Adrenal gland (tissue), 12 donors: ENCODE results near the gene DYNC2LI1. TPM values are rescaled to one million over a fixed set of nuclear protein-coding genes. Genes with fewer than 3 reads are reported as not detected.

Experiments
- DNase-seq, 7 donors: peaks; one replicate each; pipeline ENCODE4 v3.0.0-alpha.2; 2019 to 2020
- H3K27ac ChIP-seq, 5 donors: fragments of 200-600 bp; sonication (generic) in 4 of 5; 1 replicate in 3 of 5; 2 replicates in 2 of 5; pipeline versions ENCODE4 v1.5.1 to v1.8.0; 2016 to 2020; ENCODE audit warnings: mild to moderate bottlenecking in 1 of 5
- H3K27me3 ChIP-seq: fragments of 200-600 bp; 2 replicates; pipeline ENCODE4 v1.8.0; 2021
- H3K36me3 ChIP-seq, 2 donors: fragments of 200-600 bp; replicated peaks in 1 of 2; 1 replicate in 1 of 2; 2 replicates in 1 of 2; pipeline versions ENCODE4 v1.5.1 to v1.8.0; 2018 to 2022
- H3K4me1 ChIP-seq, 2 donors: fragments of 200-600 bp; replicated peaks in 1 of 2; 1 replicate in 1 of 2; 2 replicates in 1 of 2; pipeline versions ENCODE4 v1.5.1 to v1.8.0; 2018 to 2021
- H3K4me3 ChIP-seq, 4 donors: fragments of 200-600 bp; sonication (generic) in 3 of 4; one replicate each; pipeline ENCODE4 v1.5.1; 2016 to 2018
- H3K9me3 ChIP-seq, 3 donors: fragments of 200-600 bp; sonication (generic) in 1 of 3; replicated peaks in 1 of 3; 1 replicate in 2 of 3; 2 replicates in 1 of 3; pipeline versions ENCODE4 v1.5.1 to v1.8.0; 2016 to 2021
- POLR2A ChIP-seq, 2 donors: fragments of 450-650 bp; IDR thresholded peaks; one replicate each; pipeline ENCODE4 v1.6.1; 2017; ENCODE audit warnings: antibody characterized with exemption in 2 of 2, mild to moderate bottlenecking in 2 of 2, moderate library complexity in 1 of 2
- WGBS, 4 donors: extraction: QIAGEN DNeasy Blood & Tissue Kit in 2 of 4; methylation state at CpG; one replicate each; pipeline versions ENCODE4 v1.1.5 to v1.1.7; 2013 to 2017; 5-methylcytosine and 5-hydroxymethylcytosine counted together
- intact Hi-C, 2 donors: fragments of 100-400 bp; cut with DNase I; formaldehyde crosslinking; loops; one replicate each; pipeline versions ENCODE4 v1.14.1 to v1.15.0; 2022 to 2023
- polyA plus RNA-seq, 3 donors: library from polyadenylated mRNA; stranded (reverse); fragments of 200-250 nt in 2 of 3; fragments of 350-450 nt in 1 of 3; fragmentation: Illumina TruSeq in 1 of 3; extraction: RNeasy Lipid Tissue Mini Kit (QIAGEN cat#74804) in 1 of 3; gene quantifications; one replicate each; pipeline ENCODE4 v1.2.3, GENCODE V29; 2013 to 2014
- total RNA-seq, 9 donors: library from RNA; depleted of rRNA in 4 of 9; stranded (reverse); fragments of >200 nt in 4 of 9; fragments of 120-200 nt in 1 of 9; fragmentation: NEBNext Ultra II Directional in 1 of 9; extraction: Animal tissue kit (Norgen Biotek cat#: 25700) in 1 of 9; gene quantifications; one replicate each; pipeline versions ENCODE4 v1.1.0 to v1.2.4, GENCODE V29; 2013 to 2023
- TF ChIP-seq, protein P1 (sequence below), 6 experiments: fragments of 450-650 bp in 4 of 6; fragments of 200-600 bp in 2 of 6; sonication (generic) in 1 of 6; IDR thresholded peaks; 1 replicate in 5 of 6; 2 replicates in 1 of 6; pipeline versions ENCODE4 v1.5.1 to v1.8.0; 2016 to 2021; ENCODE audit warnings: antibody characterized with exemption in 6 of 6, mild to moderate bottlenecking in 2 of 6, moderate library complexity in 1 of 6
- donor health status: healthy with polysubstance abuse.
- donor health status: Bipolar disorder and iron deficiency.
- donor health status: DM: yes; HTN: yes; CAD: no.
- donor health status: DM: no; HTN: no; CAD: no.
- donor health status: DM: no; HTN: no; CAD: no.
- donor health status: DM: yes; HTN: yes; CAD: no.

Gene DYNC2LI1
- total and polyA plus RNA-seq, 12 donors: 16.9 to 80.5 (median 30.5) TPM

DNA sequence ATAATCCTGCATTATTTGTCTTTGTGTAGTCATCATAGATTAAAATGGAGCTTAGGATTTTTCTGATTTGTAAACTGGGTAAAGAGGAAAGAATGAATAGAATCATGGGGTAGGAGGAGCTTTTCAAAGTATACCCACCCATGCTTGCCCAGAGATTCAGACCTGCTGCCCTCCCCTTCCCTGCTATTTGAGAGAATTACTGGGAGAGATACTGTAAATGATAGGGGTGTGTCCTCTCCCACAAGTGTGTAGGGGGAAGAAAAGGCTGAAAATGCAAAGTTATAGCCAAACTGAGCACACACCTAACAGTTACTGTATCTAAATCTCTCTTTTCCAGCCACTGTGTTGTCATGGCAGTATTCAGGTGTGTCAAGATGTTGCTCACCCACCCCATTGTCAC is 21.5 kb upstream of the DYNC2LI1 start:
- TF ChIP-seq POLR2A (IDR thresholded peaks at IDR 0.05): no peak
- TF ChIP-seq, protein P1, sequence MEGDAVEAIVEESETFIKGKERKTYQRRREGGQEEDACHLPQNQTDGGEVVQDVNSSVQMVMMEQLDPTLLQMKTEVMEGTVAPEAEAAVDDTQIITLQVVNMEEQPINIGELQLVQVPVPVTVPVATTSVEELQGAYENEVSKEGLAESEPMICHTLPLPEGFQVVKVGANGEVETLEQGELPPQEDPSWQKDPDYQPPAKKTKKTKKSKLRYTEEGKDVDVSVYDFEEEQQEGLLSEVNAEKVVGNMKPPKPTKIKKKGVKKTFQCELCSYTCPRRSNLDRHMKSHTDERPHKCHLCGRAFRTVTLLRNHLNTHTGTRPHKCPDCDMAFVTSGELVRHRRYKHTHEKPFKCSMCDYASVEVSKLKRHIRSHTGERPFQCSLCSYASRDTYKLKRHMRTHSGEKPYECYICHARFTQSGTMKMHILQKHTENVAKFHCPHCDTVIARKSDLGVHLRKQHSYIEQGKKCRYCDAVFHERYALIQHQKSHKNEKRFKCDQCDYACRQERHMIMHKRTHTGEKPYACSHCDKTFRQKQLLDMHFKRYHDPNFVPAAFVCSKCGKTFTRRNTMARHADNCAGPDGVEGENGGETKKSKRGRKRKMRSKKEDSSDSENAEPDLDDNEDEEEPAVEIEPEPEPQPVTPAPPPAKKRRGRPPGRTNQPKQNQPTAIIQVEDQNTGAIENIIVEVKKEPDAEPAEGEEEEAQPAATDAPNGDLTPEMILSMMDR (IDR thresholded peaks at IDR 0.05): no peak
- Histone ChIP-seq H3K27me3 (no peaks in the 10 kb centered on the region), H3K4me1 (no peaks in the 10 kb centered on the region), H3K36me3 (no peaks in the 10 kb centered on the region), H3K9me3 (no peaks in the 10 kb centered on the region), H3K27ac (no peak overlapping the region), H3K4me3 (no peak overlapping the region)
- intact Hi-C loops: no loop called here
- DNase-seq: no peak

- TF ChIP-seq POLR2A (IDR thresholded peaks at IDR 0.05): no peak
- TF ChIP-seq, protein P1 (IDR thresholded peaks at IDR 0.05): no peak
- peaks cover 0 to 4% of the 10 kb centered on the region in 2 donors for H3K4me1 ChIP-seq
- WGBS, 4 donors: 75 to 86% (median 80%) methylated on average over 5 to 7 of the region's 7 CpGs
- no peaks in the 10 kb centered on the region for H3K27me3 ChIP-seq
- H3K4me3 ChIP-seq: no peak overlapping the region
- intact Hi-C loops: no loop called here
- no peaks in the 10 kb centered on the region for H3K9me3 ChIP-seq
- peak in 4 of 7 donors; percentile 26 to 55 (median 44) for DNase-seq
- H3K36me3 ChIP-seq: no peaks in the 10 kb centered on the region
- no peak overlapping the region for H3K27ac ChIP-seq
These were observed 19.7 kb upstream of the DYNC2LI1 start for GRCh38 chr2:43754180-43754579.

DNA sequence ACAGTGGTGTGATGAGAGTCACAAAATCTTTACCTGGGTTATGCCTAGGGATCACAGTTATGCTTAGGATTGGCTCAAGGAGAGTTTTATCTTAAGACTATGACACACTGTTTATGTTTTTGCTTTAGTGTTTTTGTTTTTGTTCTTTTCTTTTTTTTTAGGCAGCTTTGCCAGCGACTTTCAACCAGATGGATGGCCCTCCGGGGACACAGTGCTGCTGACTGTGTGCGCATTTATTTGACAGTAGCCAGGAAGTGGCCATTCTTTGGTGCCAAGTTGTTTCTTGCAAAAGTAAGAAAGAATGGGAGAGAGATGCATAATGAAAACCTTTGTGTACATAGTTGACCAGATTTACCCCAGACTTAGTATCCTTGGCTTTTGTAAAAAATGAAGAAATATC is 15.1 kb upstream of the DYNC2LI1 start:
- intact Hi-C loops: no loop called here
- Histone ChIP-seq H3K9me3 (no peaks in the 10 kb centered on the region), H3K36me3 (no peaks in the 10 kb centered on the region), H3K27me3 (no peaks in the 10 kb centered on the region), H3K27ac (peak overlapping the region in 1 of 5 donors; percentile 6), H3K4me3 (no peak overlapping the region), H3K4me1 (peaks cover 0 to 4% of the 10 kb centered on the region in 2 donors)
- WGBS, 4 donors: 50 to 75% (median 63%) methylated on average over 3 of the region's 3 CpGs
- no peak for TF ChIP-seq POLR2A (IDR thresholded peaks at IDR 0.05)
- TF ChIP-seq, protein P1 (IDR thresholded peaks at IDR 0.05): no peak
- DNase-seq: peak in 2 of 7 donors; percentile 24 to 33

DNA sequence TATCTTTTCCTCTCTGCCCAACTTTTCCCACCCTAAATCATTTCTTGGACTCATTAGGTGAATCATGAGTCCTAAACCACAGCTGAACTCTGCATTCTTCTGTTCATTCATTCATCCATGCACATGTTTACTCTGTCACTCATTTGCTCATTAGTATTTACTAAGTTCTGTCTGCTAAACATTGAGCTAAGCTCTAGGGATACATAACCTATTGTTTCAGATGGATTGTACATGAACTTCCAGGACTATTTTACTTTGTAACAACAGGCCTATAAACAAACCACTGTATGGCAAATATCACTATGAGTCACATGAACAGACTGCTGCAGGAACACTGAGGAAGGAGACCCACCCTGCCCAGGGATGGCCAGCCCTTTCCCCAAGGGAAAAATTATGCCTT is 14.6 kb upstream of the DYNC2LI1 start:
- H3K27ac ChIP-seq: peak overlapping the region in 2 of 5 donors; percentile 8 to 48
- peaks cover 0 to 4% of the 10 kb centered on the region in 2 donors for H3K4me1 ChIP-seq
- intact Hi-C loops: no loop called here
- H3K27me3 ChIP-seq: no peaks in the 10 kb centered on the region
- TF ChIP-seq POLR2A (IDR thresholded peaks at IDR 0.05): no peak
- TF ChIP-seq, protein P1 (IDR thresholded peaks at IDR 0.05): no peak
- no peak for DNase-seq
- H3K9me3 ChIP-seq: no peaks in the 10 kb centered on the region
- H3K36me3 ChIP-seq: no peaks in the 10 kb centered on the region
- H3K4me3 ChIP-seq: no peak overlapping the region
